ENCODE measurements around the gene SMAP2. TPM values are rescaled to one million over a fixed set of nuclear protein-coding genes. Genes with fewer than 3 reads are reported as not detected.

SMAP2 gene
- 15.2 and 18.5 TPM in 2 replicates for total RNA-seq

GRCh38 chr1:40373323-40374283, at the start of gene SMAP2:
TSS of gene SMAP2 (plus strand) at chr1:40373727. CDS start at chr1:40374121, 394 bp downstream.

GRCh38 chr1:40449684-40450494, 76.4 kb downstream of the SMAP2 start, which contains the start of gene ZFP69B:
TSS of gene ZFP69B (plus strand) at chr1:40450476. CDS start at chr1:40450962, 486 bp downstream.

Other genes starting within 250 kb of the SMAP2 start
- 37.6 and 43.0 TPM in 2 replicates for gene RLF, start 212.3 kb upstream of the SMAP2 start, total RNA-seq
- gene TMCO2, start 125.8 kb upstream of the SMAP2 start, total RNA-seq = not detected in 2 replicates
- gene ZMPSTE24, start 115.5 kb upstream of the SMAP2 start, total RNA-seq = 108 and 137 TPM in 2 replicates
- 1.4 and 2.3 TPM in 2 replicates for gene COL9A2, start 56.4 kb upstream of the SMAP2 start, total RNA-seq
- gene ZFP69B, start 76.7 kb downstream of the SMAP2 start, total RNA-seq = 3.5 and 3.9 TPM in 2 replicates
- gene ZFP69, start 103.6 kb downstream of the SMAP2 start, total RNA-seq = 3.9 and 4.2 TPM in 2 replicates
- gene EXO5, start 135.0 kb downstream of the SMAP2 start, total RNA-seq = 12.0 and 13.6 TPM in 2 replicates
- gene ZNF684, start 157.9 kb downstream of the SMAP2 start, total RNA-seq = 3.5 and 3.8 TPM in 2 replicates